Measurements from ENCODE around the gene PCGF3.

PCGF3 gene

GRCh38 chr4:671769-672168, 33.9 kb upstream of the PCGF3 start:
- Histone ChIP-seq H3K9me3 (ENCODE audit: insufficient read depth, low read length) (no peaks in the 10 kb centered on the region), H3K27ac (ENCODE audit: low read depth, low read length) (no peak overlapping the region)
- TF ChIP-seq CTCF (IDR thresholded peaks at IDR 0.05; ENCODE audit: insufficient read depth, low read length, poor library complexity, severe bottlenecking), result no peak
- no peak for TF ChIP-seq EZH2phosphoT487 (conservative IDR thresholded peaks at IDR 0.05; ENCODE audit: low read length)

GRCh38 chr4:673349-674091, 32.1 kb upstream of the PCGF3 start:
- Histone ChIP-seq H2AFZ (ENCODE audit: low read depth, low read length, severe bottlenecking) (no peak overlapping the region), H3F3A (ENCODE audit: insufficient read depth) (peaks cover 42% of the 10 kb centered on the region)

More at GRCh38 chr4:671769-672168, 33.9 kb upstream of the PCGF3 start:
- Histone ChIP-seq H3K79me2 (ENCODE audit: insufficient read depth, low read length) (peaks cover 14% of the 10 kb centered on the region), H3K27me3 (ENCODE audit: low read length) (no peaks in the 10 kb centered on the region), H3K9ac (ENCODE audit: low read length) (no peak overlapping the region), H3K9me2 (replicated peaks; ENCODE audit: insufficient read depth, low read length) (no peaks in the 10 kb centered on the region), H3F3A (ENCODE audit: insufficient read depth) (peaks cover 33% of the 10 kb centered on the region), H3K36me3 (ENCODE audit: low read length) (no peaks in the 10 kb centered on the region), H4K20me1 (ENCODE audit: low read depth, low read length) (no peaks in the 10 kb centered on the region), H3K4me2 (ENCODE audit: low read depth, low read length, poor library complexity, severe bottlenecking) (no peak overlapping the region), H3K4me3 (ENCODE audit: insufficient read depth, low read length, poor library complexity, severe bottlenecking) (no peak overlapping the region), H2AFZ (ENCODE audit: low read depth, low read length, severe bottlenecking) (no peak overlapping the region)

GRCh38 chr4:674172-675035, 31.2 kb upstream of the PCGF3 start, which contains the start of the genes ATP5ME and MYL5:
Gene ATP5ME, minus strand, starts transcription at chr4:674276. Its CDS starts 29 bp downstream, at chr4:674247.
Gene MYL5, plus strand, starts transcription at chr4:674542. Its CDS starts 3,485 bp downstream, at chr4:678027.
- peak within 1 kb of the TSS; percentile 89 for H3K9ac ChIP-seq (ENCODE audit: low read length)
- peak within 1 kb of the TSS; percentile 98 for H3K27ac ChIP-seq (ENCODE audit: low read depth, low read length)
- no peaks in the 10 kb centered on the region for H3K36me3 ChIP-seq (ENCODE audit: low read length)
- peaks cover 43% of the 10 kb centered on the region for H3F3A ChIP-seq (ENCODE audit: insufficient read depth)
- H3K9me2 ChIP-seq (replicated peaks; ENCODE audit: insufficient read depth, low read length), result no peaks in the 10 kb centered on the region
- H3K4me3 ChIP-seq (ENCODE audit: insufficient read depth, low read length, poor library complexity, severe bottlenecking), result peak within 1 kb of the TSS; percentile 70
- H4K20me1 ChIP-seq (ENCODE audit: low read depth, low read length), result no peaks in the 10 kb centered on the region
- H3K9me3 ChIP-seq (ENCODE audit: insufficient read depth, low read length), result no peaks in the 10 kb centered on the region
- no peak within 1 kb of the TSS for H2AFZ ChIP-seq (ENCODE audit: low read depth, low read length, severe bottlenecking)
- peaks cover 14% of the 10 kb centered on the region for H3K79me2 ChIP-seq (ENCODE audit: insufficient read depth, low read length)
- TF ChIP-seq CTCF (IDR thresholded peaks at IDR 0.05; ENCODE audit: insufficient read depth, low read length, poor library complexity, severe bottlenecking), result peak; percentile 81
- no peak for TF ChIP-seq EZH2phosphoT487 (conservative IDR thresholded peaks at IDR 0.05; ENCODE audit: low read length)
- peak within 1 kb of the TSS; percentile 69 for H3K4me2 ChIP-seq (ENCODE audit: low read depth, low read length, poor library complexity, severe bottlenecking)
- no peaks in the 10 kb centered on the region for H3K27me3 ChIP-seq (ENCODE audit: low read length)

More at GRCh38 chr4:673349-674091, 32.1 kb upstream of the PCGF3 start:
- Histone ChIP-seq H3K36me3 (ENCODE audit: low read length) (no peaks in the 10 kb centered on the region), H3K79me2 (ENCODE audit: insufficient read depth, low read length) (peaks cover 14% of the 10 kb centered on the region), H4K20me1 (ENCODE audit: low read depth, low read length) (no peaks in the 10 kb centered on the region), H3K27ac (ENCODE audit: low read depth, low read length) (peak overlapping the region; percentile 61), H3K9me2 (replicated peaks; ENCODE audit: insufficient read depth, low read length) (no peaks in the 10 kb centered on the region), H3K4me2 (ENCODE audit: low read depth, low read length, poor library complexity, severe bottlenecking) (peak overlapping the region; percentile 66), H3K9ac (ENCODE audit: low read length) (peak overlapping the region; percentile 89), H3K4me3 (ENCODE audit: insufficient read depth, low read length, poor library complexity, severe bottlenecking) (peak overlapping the region; percentile 70), H3K9me3 (ENCODE audit: insufficient read depth, low read length) (no peaks in the 10 kb centered on the region), H3K27me3 (ENCODE audit: low read length) (no peaks in the 10 kb centered on the region)
- TF ChIP-seq CTCF (IDR thresholded peaks at IDR 0.05; ENCODE audit: insufficient read depth, low read length, poor library complexity, severe bottlenecking), result no peak
- TF ChIP-seq EZH2phosphoT487 (conservative IDR thresholded peaks at IDR 0.05; ENCODE audit: low read length), result no peak
